Skeletal muscle tissue (tissue), 4 donors: ENCODE data around the gene SEZ6. TPM values are rescaled to one million over a fixed set of nuclear protein-coding genes. Genes with fewer than 3 reads are reported as not detected.

Experiments
- H3K27ac ChIP-seq: one replicate; pipeline ENCODE4 v1.7.0; 2013; ENCODE audit warnings: mild to moderate bottlenecking, low read depth, low read length, inconsistent platforms
- H3K27me3 ChIP-seq, 3 donors: one replicate each; pipeline ENCODE4 v1.7.0; 2013; ENCODE audit warnings: low read length in 3 of 3; ENCODE audit not compliant: control insufficient read depth in 3 of 3, insufficient read depth in 3 of 3
- H3K36me3 ChIP-seq, 3 donors: one replicate each; pipeline ENCODE4 v1.7.0; 2013; ENCODE audit warnings: low read length in 3 of 3; ENCODE audit not compliant: control insufficient read depth in 3 of 3, insufficient read depth in 3 of 3
- H3K4me1 ChIP-seq, 3 donors: one replicate each; pipeline ENCODE4 v1.7.0; 2013; ENCODE audit warnings: low read length in 3 of 3, mild to moderate bottlenecking in 3 of 3; ENCODE audit not compliant: control insufficient read depth in 3 of 3, insufficient read depth in 3 of 3
- H3K4me3 ChIP-seq, 3 donors: one replicate each; pipeline ENCODE4 v1.7.0; 2013; ENCODE audit warnings: low read length in 3 of 3
- H3K9ac ChIP-seq, 3 donors: one replicate each; pipeline ENCODE4 v1.7.0; 2013; ENCODE audit warnings: low read length in 3 of 3, mild to moderate bottlenecking in 3 of 3, moderate library complexity in 2 of 3, low read depth in 1 of 3
- H3K9me3 ChIP-seq, 3 donors: one replicate each; pipeline ENCODE4 v1.7.0; 2013; ENCODE audit warnings: low read length in 3 of 3; ENCODE audit not compliant: control insufficient read depth in 3 of 3
- total RNA-seq: library from RNA; depleted of rRNA; stranded (reverse); fragments of >200 nt; gene quantifications from one replicate; pipeline ENCODE4 v1.2.3, GENCODE V29; 2014
- donor health status: Osteomylitis.

SEZ6 gene
- total RNA-seq, 1 donor from 2014 or later = not detected

- Histone ChIP-seq H3K4me3 (no peak overlapping the region), H3K9me3 (no peaks in the 10 kb centered on the region), H3K27ac (no peak overlapping the region), H3K4me1 (peaks cover 0 to 2% (median 0%) of the 10 kb centered on the region in 3 donors), H3K36me3 (no peaks in the 10 kb centered on the region), H3K27me3 (peaks cover 42 to 45% (median 43%) of the 10 kb centered on the region in 3 donors), H3K9ac (no peak overlapping the region)
These were observed 2.8 kb upstream of the SEZ6 start for GRCh38 chr17:29008591-29008990.

- Histone ChIP-seq H3K27ac (no peak overlapping the region), H3K27me3 (peaks cover 47 to 51% (median 50%) of the 10 kb centered on the region in 3 donors), H3K36me3 (no peaks in the 10 kb centered on the region), H3K9ac (no peak overlapping the region), H3K9me3 (no peaks in the 10 kb centered on the region), H3K4me1 (peaks cover 0 to 2% (median 0%) of the 10 kb centered on the region in 3 donors), H3K4me3 (no peak overlapping the region)
These were observed 2.1 kb upstream of the SEZ6 start for GRCh38 chr17:29007860-29008455.

GRCh38 chr17:29007456-29007855 lies 1.6 kb upstream of the SEZ6 start:
- Histone ChIP-seq H3K9me3 (no peaks in the 10 kb centered on the region), H3K4me1 (peaks cover 0 to 2% (median 0%) of the 10 kb centered on the region in 3 donors), H3K36me3 (no peaks in the 10 kb centered on the region), H3K27me3 (peaks cover 47 to 55% (median 52%) of the 10 kb centered on the region in 3 donors), H3K27ac (no peak overlapping the region), H3K9ac (no peak overlapping the region), H3K4me3 (no peak overlapping the region)

GRCh38 chr17:29004081-29004692 lies 1.6 kb downstream of the SEZ6 start:
- Histone ChIP-seq H3K4me1 (peaks cover 0 to 2% (median 0%) of the 10 kb centered on the region in 3 donors), H3K27ac (no peak overlapping the region), H3K9me3 (no peaks in the 10 kb centered on the region), H3K4me3 (no peak overlapping the region), H3K36me3 (no peaks in the 10 kb centered on the region), H3K27me3 (peaks cover 44 to 51% (median 49%) of the 10 kb centered on the region in 3 donors), H3K9ac (no peak overlapping the region)

DNA sequence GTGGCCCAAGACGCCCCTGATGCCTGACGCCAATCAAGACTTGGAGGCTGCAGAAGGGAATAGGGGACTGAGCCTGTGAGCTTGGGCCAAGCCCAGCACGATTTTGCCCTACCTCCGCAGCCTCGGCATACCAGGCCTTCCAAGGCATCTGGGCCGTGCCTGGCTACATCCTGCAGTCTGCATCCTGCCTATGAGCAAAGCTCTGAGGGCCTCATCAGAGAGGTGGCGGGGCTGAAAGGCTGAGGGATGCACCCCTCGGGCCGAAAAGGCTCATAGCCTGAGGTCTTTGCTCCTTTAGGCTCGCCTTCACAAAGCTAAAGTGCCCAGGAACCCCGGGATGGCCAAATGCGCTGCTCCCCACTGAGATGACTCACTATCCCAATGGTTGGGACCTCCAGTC lies 2.5 kb downstream of the SEZ6 start:
- Histone ChIP-seq H3K4me1 (peaks cover 0 to 2% (median 0%) of the 10 kb centered on the region in 3 donors), H3K36me3 (no peaks in the 10 kb centered on the region), H3K9ac (no peak overlapping the region), H3K27ac (no peak overlapping the region), H3K9me3 (no peaks in the 10 kb centered on the region), H3K27me3 (peaks cover 46 to 52% (median 46%) of the 10 kb centered on the region in 3 donors), H3K4me3 (no peak overlapping the region)

- Histone ChIP-seq H3K4me3 (no peak overlapping the region), H3K9ac (no peak overlapping the region), H3K9me3 (no peaks in the 10 kb centered on the region), H3K36me3 (no peaks in the 10 kb centered on the region), H3K27me3 (peaks cover 41 to 54% (median 42%) of the 10 kb centered on the region in 3 donors), H3K4me1 (peaks cover 0 to 2% (median 0%) of the 10 kb centered on the region in 3 donors), H3K27ac (no peak overlapping the region)
These were observed 3.0 kb downstream of the SEZ6 start for GRCh38 chr17:29002811-29003210.

GRCh38 chr17:29000973-29001372 lies 4.9 kb downstream of the SEZ6 start:
- H3K36me3 ChIP-seq = no peaks in the 10 kb centered on the region
- peaks cover 0 to 4% (median 4%) of the 10 kb centered on the region in 3 donors for H3K4me1 ChIP-seq
- no peak overlapping the region for H3K4me3 ChIP-seq
- H3K27me3 ChIP-seq = peaks cover 27 to 38% (median 32%) of the 10 kb centered on the region in 3 donors
- no peak overlapping the region for H3K27ac ChIP-seq
- no peak overlapping the region for H3K9ac ChIP-seq
- H3K9me3 ChIP-seq = no peaks in the 10 kb centered on the region

DNA sequence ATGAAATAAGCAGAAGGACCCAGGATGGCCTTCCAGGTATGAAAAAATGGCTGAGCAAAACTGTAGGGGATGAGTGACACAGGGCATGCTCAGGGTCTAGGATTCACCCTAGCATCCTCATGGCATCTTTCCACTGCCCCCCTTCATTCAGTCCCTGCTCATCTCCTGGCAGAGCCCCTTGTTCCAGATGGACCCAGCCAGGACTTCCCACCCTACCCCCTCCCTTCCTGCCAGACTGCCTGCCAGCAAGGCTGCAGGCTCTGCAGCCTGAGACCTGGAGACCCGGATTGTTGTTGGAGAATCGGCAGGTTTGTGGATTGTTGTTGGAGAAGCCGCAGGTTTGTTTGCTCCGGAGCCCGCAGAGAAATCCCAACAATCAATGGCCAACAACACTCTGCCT lies 6.6 kb downstream of the SEZ6 start:
- peaks cover 0 to 4% (median 4%) of the 10 kb centered on the region in 3 donors for H3K4me1 ChIP-seq
- no peaks in the 10 kb centered on the region for H3K36me3 ChIP-seq
- no peak overlapping the region for H3K9ac ChIP-seq
- H3K9me3 ChIP-seq = no peaks in the 10 kb centered on the region
- H3K27ac ChIP-seq = no peak overlapping the region
- H3K27me3 ChIP-seq = peaks cover 15 to 25% (median 19%) of the 10 kb centered on the region in 3 donors
- no peak overlapping the region for H3K4me3 ChIP-seq

- Histone ChIP-seq H3K4me3 (no peak overlapping the region), H3K27ac (no peak overlapping the region), H3K36me3 (no peaks in the 10 kb centered on the region), H3K9me3 (no peaks in the 10 kb centered on the region), H3K4me1 (peaks cover 0 to 8% (median 6%) of the 10 kb centered on the region in 3 donors), H3K27me3 (peaks cover 3 to 11% (median 8%) of the 10 kb centered on the region in 3 donors), H3K9ac (no peak overlapping the region)
These were observed 8.0 kb downstream of the SEZ6 start for GRCh38 chr17:28997806-28998205.

DNA sequence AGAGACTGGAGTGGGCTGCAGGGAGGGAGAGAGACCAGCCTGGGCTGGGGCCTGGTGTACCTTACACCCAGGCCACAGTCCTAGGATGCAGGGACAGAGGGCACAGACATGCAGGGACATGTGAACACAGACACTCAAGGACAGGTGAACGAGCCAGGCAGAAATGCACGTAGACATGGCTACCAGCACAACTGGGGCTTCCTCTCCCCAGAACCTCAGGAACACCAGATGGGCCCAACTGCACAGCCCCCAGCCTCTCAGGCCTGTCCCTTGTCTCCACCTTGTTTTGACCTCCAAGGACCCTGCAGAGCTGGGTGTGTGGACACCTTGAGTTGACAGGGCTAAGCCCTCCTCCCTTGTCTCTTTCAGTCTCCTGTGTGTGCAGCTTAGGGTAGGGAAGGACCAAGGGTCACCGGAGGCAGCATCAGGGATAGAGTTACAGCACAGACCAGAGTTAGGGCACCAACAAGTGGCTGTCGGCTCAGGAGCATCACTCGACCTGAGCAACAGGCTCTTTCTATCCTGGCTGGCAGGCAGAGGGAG lies 9.2 kb downstream of the SEZ6 start:
- Histone ChIP-seq H3K27ac (no peak overlapping the region), H3K4me1 (peaks cover 0 to 8% (median 6%) of the 10 kb centered on the region in 3 donors), H3K9ac (no peak overlapping the region), H3K9me3 (no peaks in the 10 kb centered on the region), H3K4me3 (no peak overlapping the region), H3K27me3 (peaks cover 0 to 9% (median 5%) of the 10 kb centered on the region in 3 donors), H3K36me3 (no peaks in the 10 kb centered on the region)
